GM12891 (cell line): ENCODE data around the gene CCDC83.

Experiments used
- PAX5 ChIP-seq: IDR thresholded peaks from 2 replicates; pipeline ENCODE4 v1.6.1; 2011; ENCODE audit warnings: low read length, moderate library complexity, mild to moderate bottlenecking; ENCODE audit not compliant: insufficient read depth, severe bottlenecking
- POLR2A ChIP-seq: IDR thresholded peaks from 2 replicates; pipeline ENCODE4 v1.6.1; 2011; ENCODE audit warnings: low read depth, low read length, control low read depth
- POLR2AphosphoS5 ChIP-seq: IDR thresholded peaks from 2 replicates; pipeline ENCODE4 v1.6.1; 2011; ENCODE audit warnings: low read depth, low read length, control low read depth
- POU2F2 ChIP-seq: IDR thresholded peaks from 2 replicates; pipeline ENCODE4 v1.6.1; 2011; ENCODE audit warnings: low read depth, mild to moderate bottlenecking, control low read depth, low read length, moderate library complexity
- SPI1 ChIP-seq: IDR thresholded peaks from 2 replicates; pipeline ENCODE4 v1.6.1; 2011; ENCODE audit warnings: low read depth, low read length, control low read depth
- TAF1 ChIP-seq: IDR thresholded peaks from 2 replicates; pipeline ENCODE4 v1.6.1; 2011; ENCODE audit warnings: low read depth, low read length, control low read depth

DNA sequence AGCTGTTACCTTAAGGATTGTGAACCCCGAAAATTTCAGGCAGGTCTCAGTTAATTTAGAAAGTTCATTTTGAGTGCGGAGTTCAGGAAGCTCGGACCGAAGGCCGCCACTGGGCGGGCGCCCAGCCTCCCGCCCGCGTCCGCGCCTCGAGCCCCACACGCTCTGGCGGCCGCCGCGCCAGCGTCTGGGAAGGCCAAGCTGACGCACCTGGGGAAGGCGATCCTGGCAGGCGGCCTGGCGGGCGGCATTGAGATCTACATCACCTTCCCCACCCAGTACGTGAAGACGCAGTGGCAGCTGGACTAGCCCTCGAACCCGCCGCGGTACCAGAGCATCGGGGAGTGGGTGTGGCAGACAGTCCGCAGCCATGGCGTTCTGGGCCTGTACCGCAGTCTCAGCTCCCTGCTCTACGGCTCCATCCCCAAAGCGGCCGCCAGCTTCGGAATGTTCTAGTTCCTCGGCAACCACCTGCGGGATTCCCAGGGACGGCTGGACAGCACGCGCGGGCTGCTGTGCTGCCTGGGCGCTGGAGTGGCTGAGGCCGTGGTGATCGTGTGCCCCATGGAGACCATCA lies 79.5 kb downstream of the CCDC83 start:
- TF ChIP-seq POLR2A (no peak), POLR2AphosphoS5 (no peak), TAF1 (no peak), SPI1 (no peak), PAX5 (no peak), POU2F2 (no peak)
